Measurements from ENCODE around the gene EEF2. TPM values are rescaled to one million over a fixed set of nuclear protein-coding genes. Genes with fewer than 3 reads are reported as not detected.
A peak's percentile ranks its signal among the peaks of the same experiment; 100 is the strongest.
"Not testable (repeated sequence)": the region's sequence is repeated elsewhere in the genome, so short reads cannot be mapped to it uniquely, and the experiment has no call there.

EEF2 gene
- total RNA-seq, 1 experiment from 2014 or later: 2,150 TPM

DNA sequence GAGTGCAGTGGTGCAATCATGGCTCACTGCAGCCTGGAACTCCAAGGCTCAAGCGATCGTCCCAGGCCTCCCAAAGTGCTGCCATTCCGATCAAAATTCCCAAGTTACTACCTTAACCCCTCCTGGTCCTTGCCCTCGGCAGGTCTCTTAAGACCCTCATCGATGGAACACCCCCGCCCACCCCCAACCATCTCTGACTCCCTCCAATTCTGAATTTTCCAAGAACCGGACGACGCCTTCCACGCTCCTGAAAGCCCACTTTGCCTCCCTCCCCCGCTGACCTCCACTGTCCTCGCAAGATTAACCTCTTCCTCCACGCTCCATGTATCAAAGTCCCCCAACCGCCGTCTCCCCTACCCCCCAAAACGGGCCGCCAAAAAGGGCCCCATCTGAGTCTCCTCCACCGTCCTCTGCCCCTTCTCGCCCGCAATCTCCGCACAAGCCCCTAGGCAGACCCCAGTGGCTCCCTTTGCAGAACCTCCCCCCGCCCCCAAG, 14.9 kb downstream of the EEF2 start:
- no peak for DNase-seq (ENCODE audit: low read depth)

DNA sequence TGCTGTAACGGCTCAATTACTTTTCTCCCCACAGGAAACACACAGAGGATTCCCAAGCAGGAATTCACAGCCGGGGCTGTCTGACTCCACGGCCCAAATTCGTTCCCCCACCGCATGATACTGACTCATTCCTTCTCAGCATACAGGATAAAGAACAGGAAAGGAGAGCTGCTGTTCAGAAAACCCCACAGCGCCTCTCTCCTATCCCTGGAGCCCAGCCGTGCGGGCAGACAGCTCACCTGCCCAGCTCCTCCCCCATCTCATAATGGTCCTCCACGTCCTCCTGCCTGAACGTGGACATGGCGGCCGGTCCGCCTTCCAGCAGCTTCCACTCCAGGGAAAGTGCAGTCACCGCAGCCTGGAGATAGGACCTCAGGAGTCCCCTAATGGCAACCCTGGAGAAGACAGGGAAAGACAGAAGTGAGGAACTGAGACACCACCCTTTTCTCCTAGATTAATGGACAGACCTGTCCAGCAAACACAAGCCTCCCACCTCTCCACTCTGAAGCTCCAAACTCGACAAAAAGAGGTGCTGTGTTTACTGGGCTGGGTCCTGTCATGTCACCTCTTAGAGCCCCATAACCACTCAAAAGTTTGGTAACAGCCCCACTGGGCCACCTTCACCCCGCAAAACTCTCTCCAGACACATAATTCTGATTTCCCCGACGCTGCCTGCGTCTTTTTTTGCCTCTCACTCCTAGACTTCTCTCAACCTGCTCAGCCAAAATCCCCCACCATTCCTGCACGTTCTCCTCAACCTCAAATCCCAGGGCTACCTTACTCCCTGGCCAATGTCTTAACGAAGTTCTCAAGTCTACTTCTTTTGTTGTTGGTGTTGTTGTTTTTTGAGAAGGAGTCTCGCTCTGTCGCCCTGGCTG, 15.6 kb downstream of the EEF2 start:
- peak; percentile 92 for DNase-seq (ENCODE audit: low read depth)

DNA sequence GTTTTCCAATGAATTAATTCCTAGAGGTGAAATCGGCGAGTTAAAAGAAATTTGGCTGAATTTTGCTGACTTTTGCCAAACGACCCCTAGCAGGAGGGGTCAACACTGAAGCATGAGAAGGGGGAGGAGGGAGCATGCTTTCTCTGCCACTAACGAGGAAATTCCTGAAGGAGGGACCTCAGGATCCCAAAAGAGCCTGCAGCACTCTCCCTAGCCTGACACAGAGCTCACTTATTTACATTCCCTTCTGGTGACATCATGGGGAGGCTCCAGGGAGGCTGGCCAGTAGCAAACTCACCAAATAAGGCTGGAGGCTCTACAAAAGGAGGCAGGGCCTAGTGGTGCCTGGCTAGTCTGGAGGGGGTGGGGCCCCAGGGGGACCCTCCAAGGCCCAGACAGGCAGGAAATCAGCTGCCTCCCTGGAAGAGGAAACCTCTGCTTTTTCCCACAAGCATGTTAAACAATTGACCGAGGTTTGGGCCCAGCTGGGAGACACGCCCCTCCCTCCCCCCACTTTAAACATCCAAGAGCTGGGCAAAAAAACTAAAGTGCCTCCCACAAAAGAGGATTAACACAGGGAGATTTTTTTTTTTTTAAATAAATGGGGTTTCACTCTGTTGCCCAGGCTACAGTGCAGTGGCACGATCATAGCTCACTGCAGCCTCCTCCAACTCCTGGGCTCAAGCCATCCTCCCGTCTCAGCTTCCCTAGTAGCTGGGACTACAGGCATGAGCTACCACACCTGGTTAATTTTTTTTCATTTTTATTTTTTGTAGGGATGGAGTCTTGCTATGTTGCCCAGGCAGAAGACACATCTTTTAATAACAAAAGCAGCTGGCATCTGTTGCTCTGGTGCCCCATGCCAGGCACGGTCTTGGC, 16.5 kb downstream of the EEF2 start:
- DNase-seq (ENCODE audit: low read depth): peak; percentile 98

DNA sequence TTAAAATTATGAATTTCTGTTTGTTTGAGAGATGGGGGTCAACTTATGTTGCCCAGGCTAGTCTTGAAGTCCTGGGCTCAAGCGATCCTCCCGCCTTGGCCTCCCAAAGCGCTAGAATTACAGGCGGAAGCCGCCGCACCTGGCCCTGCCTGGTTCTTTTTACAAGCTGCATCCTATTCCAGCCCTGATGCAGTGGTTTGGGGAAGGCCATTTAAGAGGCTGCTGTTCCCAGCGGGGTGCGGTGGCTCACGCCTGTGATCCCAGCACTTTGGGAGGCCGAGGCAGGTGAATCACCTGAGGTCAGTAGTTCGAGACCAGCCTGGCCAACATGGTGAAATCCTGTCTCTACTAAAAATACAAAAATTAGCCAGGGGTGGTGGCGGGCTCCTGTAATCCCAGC, 17.3 kb downstream of the EEF2 start:
- DNase-seq (ENCODE audit: low read depth): not testable (repeated sequence)

DNA sequence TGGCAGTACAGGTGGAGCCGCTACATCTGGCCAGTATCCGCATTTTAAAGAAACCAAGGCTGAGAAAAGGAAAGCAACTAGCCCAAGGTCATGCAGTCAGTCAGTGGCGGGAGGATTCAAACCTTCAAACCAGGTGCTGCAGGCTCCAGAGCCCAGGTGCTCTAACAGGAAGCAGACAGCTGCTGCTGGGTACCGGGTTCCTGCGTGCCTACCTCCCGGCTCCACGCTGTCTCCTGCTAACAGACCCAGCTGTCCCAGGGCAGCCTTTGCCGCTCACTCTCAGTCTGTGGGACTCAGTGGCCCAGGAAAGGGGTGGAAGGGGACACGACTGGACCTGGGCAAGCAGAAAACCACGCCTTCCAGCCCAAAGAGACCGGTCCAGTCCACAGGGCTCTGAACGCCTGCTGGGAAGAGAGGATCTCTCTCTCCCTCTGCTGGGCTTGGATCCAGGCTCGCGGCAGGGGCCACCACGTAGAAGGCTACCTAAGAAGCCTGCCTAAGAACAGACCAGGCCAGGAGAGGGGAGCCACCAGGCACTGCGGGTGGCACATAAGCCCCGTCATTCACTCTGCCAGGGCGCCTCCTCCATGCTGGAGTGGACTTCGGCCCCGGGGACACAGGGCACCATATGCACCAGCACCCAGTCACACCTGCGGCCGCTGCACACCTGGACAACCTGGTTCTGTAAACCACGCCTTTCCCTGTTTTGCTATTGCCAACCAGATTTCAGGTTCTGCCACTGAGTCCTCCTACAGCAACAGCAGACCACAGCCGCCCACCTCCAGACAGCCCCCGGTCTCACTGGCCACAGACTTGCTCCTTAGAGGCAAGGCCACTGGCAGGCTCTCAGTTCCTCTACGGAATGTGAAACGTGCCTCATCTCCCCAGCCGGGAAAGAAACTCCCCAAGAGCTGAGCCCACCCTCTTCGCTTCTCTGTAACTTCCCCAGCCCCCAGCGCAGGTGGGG, 18.9 kb downstream of the EEF2 start:
- no peak for DNase-seq (ENCODE audit: low read depth)

DNA sequence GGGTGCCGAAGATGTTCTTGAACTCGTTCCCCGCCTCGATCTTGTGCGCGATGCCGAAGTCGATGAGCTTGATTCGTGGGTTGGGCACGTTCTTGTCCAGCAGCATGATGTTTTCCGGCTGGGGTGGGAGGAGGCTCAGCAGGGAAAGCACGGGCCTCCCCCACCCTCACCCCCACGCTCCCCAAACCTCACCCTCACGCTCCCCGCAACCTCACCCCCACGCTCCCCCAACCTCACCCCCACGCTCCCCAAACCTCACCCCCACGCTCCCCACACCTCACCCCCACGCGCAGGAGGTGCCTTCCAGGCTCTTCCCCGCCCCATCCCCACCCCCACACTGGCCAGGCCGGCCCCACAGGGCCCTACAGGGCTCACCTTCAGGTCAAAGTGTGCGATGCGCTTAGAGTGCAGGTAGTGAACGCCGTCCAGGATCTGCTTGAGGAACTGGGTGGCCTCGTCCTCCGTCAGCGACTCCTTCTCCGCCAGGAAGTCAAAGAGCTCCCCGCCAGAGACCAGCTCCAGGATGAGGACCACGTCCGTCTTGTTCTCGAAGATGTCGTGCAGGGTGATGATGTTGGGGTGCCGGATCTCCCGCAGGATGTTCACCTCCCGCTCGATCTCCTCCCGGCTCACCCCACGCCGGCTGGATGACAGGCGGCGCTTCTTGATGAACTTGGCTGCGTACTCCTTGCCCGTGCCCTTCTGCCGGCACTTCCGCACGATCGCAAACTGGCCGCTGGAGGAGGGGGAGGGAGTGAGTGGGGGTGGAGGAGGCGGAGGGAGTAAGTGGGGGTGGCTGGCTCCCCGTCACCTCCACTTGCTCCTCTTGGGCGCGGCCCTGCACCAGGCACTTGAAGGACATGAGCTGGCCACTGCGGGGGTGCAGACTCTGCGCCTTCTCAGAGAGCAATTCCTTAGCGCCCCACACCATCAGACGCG, 20.7 kb downstream of the EEF2 start:
- no peak for DNase-seq (ENCODE audit: low read depth)

DNA sequence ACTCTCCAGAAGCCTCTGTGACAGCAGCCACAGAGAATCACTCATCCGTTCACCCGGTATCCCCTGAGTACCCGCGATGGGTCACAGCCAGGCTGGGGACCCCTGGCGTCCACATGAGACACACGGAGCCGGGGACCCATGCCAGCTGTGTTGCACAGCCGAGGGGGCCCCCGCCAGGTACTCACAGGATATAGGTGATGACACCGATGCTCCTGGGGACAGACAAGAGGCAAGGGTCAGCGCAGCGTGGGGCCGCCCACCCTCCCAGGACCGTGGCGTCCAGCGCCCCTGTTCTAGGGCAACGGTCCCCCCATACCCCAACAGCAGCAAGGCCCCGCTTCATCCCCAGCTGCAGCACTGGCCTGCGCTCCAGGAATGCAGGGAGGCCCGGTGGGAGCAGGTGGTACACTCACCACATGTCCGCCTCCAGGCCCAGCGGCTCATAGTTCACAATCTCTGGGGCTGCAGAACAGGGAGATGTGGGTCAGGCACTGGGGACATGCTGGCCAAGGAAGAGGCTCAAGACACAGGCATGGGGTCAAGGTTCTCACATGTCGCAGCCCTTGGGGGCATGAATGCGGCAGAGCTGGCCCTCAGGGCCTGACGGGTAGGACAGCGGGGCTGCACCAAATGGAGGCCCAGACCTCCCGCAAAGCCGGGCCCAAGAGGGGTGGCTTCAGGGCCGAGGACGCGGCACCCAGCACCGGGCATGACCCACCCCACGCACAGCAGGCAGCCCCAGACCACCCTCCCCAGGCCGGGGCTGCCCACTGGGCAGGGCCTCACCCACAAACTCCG, 21.6 kb downstream of the EEF2 start:
- no peak for DNase-seq (ENCODE audit: low read depth)

DNA sequence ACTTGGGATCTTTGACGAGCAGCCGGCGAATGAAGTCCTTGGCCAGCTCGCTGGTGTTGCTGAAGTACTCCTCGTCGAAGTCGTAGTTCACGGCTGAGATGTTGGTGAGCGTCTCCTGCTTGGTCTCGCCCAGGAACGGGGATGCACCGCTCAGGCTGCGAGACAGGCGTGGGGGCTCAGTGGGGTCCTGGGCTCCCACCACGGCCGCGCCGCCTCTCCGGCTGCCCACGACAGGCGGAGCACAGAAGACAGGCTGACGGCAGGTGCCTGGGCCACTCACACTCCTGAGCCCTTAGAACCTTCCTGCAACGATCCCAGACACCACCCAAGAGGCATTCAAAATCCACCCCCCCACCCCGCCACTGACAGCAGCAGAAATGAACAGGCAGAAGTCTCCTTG, 24.3 kb downstream of the EEF2 start:
- no peak for DNase-seq (ENCODE audit: low read depth)

DNA sequence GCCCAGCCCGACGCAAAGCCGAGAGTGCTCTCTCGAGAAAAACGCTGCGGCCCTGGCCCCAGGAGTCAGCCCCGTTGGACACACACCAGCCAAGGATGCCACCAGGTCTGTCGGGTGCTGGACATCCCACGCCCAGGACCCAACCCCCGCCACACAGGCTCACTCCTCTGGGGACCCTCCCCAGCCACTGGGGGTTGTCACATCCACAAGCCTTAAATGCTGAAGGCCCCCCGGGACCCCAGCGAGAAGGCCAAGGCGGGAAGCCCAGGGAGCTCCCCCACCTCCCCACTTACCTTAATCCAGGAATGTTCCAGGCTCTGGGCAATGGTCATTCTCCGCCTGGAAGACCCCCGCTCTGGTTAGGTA, 25.5 kb downstream of the EEF2 start:
- no peak for DNase-seq (ENCODE audit: low read depth)

DNA sequence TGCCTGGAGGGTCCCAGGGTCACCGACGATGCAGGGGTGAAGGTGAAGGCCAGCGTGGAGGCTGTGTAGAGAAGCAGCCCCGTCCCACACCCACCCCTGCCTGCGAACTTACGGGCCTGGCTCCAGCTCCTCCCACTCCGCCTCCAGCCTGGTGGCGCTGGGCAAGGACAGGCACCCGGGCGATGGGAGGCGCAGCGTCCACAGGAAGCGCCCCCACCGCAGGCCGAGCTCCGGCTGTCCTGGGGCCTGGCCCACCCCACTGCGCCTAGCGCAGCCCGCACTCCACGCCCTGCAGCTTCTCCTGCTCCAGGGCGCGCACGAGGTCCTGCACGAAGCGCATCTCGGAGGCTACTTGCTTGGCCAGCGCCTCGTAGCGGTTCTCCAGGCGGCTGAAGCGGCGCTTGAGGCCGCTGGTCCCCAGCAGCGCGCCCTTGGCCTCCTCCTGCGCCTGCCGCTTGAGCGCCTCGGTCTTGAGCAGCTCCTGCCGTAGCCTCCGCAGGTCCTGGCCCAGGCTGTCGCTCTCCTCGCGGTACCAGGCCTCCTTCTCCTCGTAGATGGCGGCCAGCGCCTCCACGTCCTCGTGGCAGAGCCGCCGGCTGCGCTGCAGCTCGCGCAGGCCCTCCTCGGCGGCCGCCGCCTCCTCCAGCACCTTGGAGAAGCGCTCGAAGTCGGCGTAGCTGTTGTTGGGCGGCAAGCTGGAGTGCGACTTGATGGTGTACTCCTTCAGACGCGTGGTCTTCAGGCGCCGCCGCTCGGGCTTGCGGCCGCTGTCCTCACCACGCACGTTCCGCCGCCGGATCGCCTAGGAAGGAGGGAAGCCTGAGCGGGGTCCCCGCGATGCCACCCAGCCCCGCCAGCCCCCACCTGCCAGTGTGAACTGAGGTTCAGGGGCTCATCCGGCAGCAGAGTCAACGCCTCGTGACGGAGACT, 26.2 kb downstream of the EEF2 start:
- no peak for DNase-seq (ENCODE audit: low read depth)

DNA sequence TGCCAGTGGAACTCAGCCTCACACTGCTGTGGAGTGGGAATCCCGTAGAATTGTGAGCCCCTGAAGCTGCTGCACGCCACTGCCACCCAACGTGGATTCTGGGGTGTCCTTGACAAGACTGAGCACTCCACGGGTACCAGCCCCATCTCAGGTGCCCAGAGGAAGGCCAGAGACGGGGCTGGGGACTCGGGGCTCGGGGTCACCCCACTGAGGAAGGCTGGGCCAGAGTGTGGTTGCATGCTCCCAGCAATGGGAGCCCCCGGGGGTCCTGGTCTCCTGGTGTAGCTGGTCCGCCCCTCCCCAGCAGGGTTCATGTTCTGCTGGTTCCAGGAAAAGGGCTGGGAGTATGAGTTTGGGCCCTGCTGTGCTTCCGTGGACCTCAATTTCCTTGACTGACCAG, 29.6 kb downstream of the EEF2 start:
- DNase-seq (ENCODE audit: low read depth): no peak

DNA sequence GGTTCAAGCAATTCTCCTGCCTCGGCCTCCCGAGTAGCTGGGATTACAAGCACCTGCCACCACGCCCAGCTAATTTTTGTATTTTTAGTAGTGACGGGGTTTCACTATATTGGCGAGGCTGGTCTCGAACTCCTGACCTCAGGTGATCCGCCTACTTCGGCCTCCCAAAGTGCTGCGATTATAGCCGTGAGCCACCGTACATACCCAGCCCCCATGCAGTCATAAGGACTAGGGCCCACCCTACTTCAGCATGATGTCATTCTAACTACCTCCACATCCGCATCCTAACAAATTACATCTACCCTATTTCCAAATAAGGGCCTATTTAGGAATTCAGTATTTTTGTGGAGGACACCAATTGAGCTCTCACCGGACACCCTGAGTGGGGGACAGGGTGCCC, 30.0 kb downstream of the EEF2 start:
- not testable (repeated sequence) for DNase-seq (ENCODE audit: low read depth)

DNA sequence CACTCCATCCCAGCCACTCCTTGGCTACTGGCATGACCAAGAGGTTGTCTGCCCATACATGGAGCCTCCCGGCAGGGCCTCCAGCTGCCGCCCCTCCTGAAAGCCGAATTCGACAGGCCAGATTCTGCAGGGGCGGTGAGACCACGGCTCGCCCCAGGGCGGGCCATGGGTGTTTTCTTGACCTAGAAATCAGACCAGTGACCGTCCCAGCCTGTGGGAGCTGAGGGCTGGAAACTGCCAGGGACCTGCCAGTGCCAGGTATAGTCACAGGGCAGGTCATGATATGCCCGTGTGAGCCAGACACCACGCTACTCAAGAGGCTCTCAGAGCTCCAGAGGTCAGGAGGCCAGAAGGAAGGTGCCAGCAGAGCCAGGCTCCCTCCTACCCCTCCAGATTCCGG, 31.2 kb downstream of the EEF2 start:
- DNase-seq (ENCODE audit: low read depth): no peak

DNA sequence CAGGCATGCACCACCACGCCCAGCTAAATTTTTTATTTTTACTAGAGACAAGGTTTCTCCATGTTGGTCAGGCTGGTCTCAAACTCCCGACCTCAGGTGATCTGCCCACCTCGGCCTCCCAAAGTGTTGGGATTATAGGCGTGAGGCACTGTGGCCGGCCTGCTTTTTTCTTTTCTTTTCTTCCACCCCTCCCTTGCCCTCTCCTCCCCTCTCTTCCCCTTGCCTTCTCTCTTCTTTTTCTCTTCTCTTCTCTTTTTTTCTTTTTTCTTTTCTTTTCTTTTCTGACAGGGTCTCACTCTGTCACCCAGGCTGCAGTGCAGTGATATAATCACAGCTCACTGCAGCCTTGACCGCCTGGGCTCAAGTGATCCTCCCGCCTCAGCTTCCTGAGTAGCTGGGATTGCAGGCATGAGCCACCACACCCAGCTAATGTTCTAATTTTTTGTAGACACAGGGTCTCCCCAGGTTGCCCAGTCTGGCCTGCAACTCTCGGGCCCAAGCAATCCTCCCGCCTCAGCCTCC, 32.4 kb downstream of the EEF2 start:
- not testable (repeated sequence) for DNase-seq (ENCODE audit: low read depth)

DNA sequence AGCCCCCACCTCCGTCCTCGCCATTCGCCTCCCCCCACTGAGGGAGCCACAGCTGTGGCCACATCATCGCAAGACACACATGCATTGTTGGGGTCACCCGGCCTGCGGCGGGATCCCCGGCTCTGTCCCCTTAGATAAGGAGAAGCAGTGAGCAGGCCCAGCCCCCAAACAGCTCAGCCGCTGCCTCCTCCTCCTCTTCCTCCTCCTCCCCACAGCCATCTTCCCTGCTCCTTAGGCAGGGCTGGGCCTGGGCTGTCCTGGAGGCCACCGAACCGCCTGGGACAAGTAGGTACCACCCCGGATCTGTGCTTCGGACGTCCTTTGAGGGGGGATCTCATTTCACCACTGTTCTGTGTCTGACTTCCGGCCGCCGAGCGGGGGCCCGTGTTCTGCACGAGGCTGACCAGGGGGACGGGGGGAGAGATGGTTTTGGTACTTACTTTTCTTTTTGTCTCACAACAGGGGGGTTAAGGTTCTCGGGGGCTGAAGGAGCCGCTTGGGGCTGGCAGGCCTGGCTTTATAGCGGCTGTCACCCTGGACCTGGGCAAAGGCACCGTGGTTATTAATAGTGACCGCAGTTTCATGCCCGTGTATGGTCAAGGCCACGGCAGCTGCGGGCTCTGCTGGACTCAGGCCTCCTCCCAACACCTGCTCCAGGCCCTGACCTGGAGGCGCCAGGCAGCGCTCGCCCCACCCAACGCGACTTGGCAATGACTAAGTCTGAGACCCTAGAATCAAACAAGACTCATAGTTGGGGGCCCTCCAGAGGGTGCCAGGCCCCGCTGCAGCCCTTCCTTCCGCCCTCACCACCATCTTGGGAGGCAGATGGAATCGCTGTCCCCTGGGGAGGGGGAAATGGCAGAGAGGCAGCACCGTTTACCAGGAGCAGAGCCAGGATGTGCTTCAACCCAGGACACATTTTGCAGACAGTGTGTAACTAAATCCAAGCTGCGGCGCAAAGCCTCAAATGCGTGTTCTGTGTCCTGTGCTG, 34.1 kb downstream of the EEF2 start:
- peak; percentile 80 for DNase-seq (ENCODE audit: low read depth)

DNA sequence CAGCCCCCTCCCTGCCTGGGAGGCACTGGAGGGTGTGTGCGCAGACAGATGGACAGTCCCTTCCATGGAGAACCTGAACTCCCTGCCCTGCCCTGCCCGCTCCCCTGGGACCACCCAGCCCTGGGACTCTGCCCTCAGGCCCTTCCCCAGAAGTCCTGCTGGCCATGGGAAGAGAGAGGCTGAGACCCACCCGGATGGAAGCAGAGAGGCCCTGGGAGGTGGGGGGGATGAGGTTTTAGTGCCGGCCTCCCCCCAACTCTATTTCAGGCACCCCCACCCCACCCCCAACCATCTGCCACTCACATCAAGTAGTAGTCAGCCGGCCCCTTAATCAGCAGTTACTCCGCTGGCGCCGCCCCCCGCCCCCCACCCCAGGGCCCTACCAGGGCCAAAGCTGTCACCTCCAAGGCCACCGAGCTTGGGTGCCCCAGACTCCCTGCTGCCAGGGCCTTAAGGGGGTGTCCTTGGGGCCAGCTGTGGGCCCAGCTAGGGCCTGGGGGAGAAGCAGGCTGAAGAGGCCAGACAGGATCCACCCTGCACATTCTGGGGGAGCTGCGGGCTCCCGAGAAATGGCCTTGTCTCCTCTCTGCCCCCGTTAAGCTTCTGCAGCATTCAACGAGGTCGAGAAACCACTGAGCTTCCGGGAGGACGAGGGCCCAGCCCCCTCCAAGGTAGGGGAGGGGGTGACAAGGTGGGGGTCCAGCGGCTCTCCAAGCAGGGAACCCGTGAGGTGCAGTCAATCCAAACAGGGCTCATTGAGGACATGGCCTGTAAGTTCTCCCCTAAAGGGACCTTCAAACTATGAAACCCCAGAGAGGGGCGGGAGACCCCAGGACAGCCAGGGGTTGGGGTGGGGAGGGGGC, 35.0 kb downstream of the EEF2 start:
- no peak for DNase-seq (ENCODE audit: low read depth)

All from LHCN-M2 (cell line).